HCT116 (cell line): ENCODE measurements around the gene GRM4. TPM values are rescaled to one million over a fixed set of nuclear protein-coding genes. Genes with fewer than 3 reads are reported as not detected.

Experiments used
- ATAC-seq: fragments of 200-7000 bp; cut with Tn5 transposase; 2 replicates; pipeline ENCODE4 v1.9.1; 2020; ENCODE audit warnings: mild to moderate bottlenecking, moderate library complexity
- BruUV-seq: library from RNA; stranded (reverse); fragments of 400-500 nt; replicated peaks from 2 replicates; lab custom pipeline; 2021; lab: Mats Ljungman, UMichigan
- CTCF ChIA-PET: fragments of 300-600 bp; sonication (Branson Sonifier 250); formaldehyde crosslinking; loops from one replicate; lab custom pipeline; 2021; ENCODE audit warnings: antibody characterized with exemption; lab: Charles Lee
- POLR2A ChIA-PET: fragments of 300-600, 350-600 bp; sonication (Branson Sonifier 250); formaldehyde crosslinking; loops from one replicate; lab custom pipeline; 2021; ENCODE audit warnings: antibody characterized with exemption; lab: Charles Lee
- RAD21 ChIA-PET, 2 experiments: fragments of 300-600 bp; sonication (Branson Sonifier 250); formaldehyde crosslinking; loops; one replicate each; lab custom pipeline; 2023; ENCODE audit warnings: low total read pairs in 2 of 2; ENCODE audit not compliant: uncharacterized antibody in 2 of 2, unreplicated experiment in 2 of 2, low non-redundant PET in 1 of 2; lab: Charles Lee
- DNase-seq: peaks from one replicate; pipeline ENCODE4 v3.0.0-alpha.2; 2010; ENCODE audit warnings: low read depth, low spot score
- H2AFZ ChIP-seq: fragments of 200-600 bp; shearing (Covaris generic), sonication (generic); 2 replicates; pipeline ENCODE4 v1.6.1; 2017; ENCODE audit warnings: low read depth, mixed run types, mixed read lengths, antibody characterized with exemption, low read length; ENCODE audit not compliant: poor library complexity, severe bottlenecking
- H3K27ac ChIP-seq: 2 replicates; pipeline ENCODE4 v1.5.1; 2012; ENCODE audit warnings: low read depth, low read length
- H3K27me3 ChIP-seq: fragments of 200-600 bp; sonication (generic); 2 replicates; pipeline ENCODE4 v1.6.1; 2016; ENCODE audit warnings: mixed run types, low read length, mixed read lengths; ENCODE audit not compliant: insufficient read depth
- H3K36me3 ChIP-seq, 2 experiments: fragments of 200-500 bp in 1 of 2; fragments of 200-600 bp in 1 of 2; sonication (Bioruptor generic) in 1 of 2; sonication (generic) in 1 of 2; 2 replicates each; pipeline versions ENCODE4 v1.5.1 to v1.6.1; 2014 to 2016; ENCODE audit warnings: low read length in 2 of 2, inconsistent platforms in 1 of 2, mixed read lengths in 1 of 2, mixed run types in 1 of 2; ENCODE audit not compliant: insufficient read depth in 2 of 2, control insufficient read depth in 1 of 2
- H3K4me1 ChIP-seq, 2 experiments: fragments of 200-600 bp in 1 of 2; sonication (generic) in 1 of 2; 2 replicates each; pipeline versions ENCODE4 v1.5.1 to v1.6.1; 2012 to 2017; ENCODE audit warnings: low read length in 2 of 2, inconsistent platforms in 1 of 2, mild to moderate bottlenecking in 1 of 2, mixed read lengths in 1 of 2, mixed run types in 1 of 2, moderate library complexity in 1 of 2; ENCODE audit not compliant: insufficient read depth in 2 of 2, control insufficient read depth in 1 of 2
- H3K4me2 ChIP-seq: fragments of 200-600 bp; sonication (generic); 2 replicates; pipeline ENCODE4 v1.6.1; 2017; ENCODE audit warnings: mixed run types, low read length, mixed read lengths
- H3K4me3 ChIP-seq, 2 experiments: fragments of 200-600 bp in 1 of 2; sonication (generic) in 1 of 2; replicated peaks in 1 of 2; 2 replicates each; pipeline ENCODE4 v1.5.1; 2011 to 2016; ENCODE audit warnings: low read length in 2 of 2, control low read depth in 1 of 2, low read depth in 1 of 2, mild to moderate bottlenecking in 1 of 2, mixed read lengths in 1 of 2, mixed run types in 1 of 2
- H3K79me2 ChIP-seq: fragments of 200-600 bp; sonication (generic); 2 replicates; pipeline ENCODE4 v1.6.1; 2017; ENCODE audit warnings: mild to moderate bottlenecking, mixed run types, low read length, moderate library complexity, mixed read lengths; ENCODE audit not compliant: insufficient read depth
- H3K9ac ChIP-seq: fragments of 200-600 bp; sonication (generic); 2 replicates; pipeline ENCODE4 v1.6.1; 2016; ENCODE audit warnings: low read length, mixed read lengths
- H3K9me2 ChIP-seq: fragments of 200-600 bp; sonication (generic), shearing (Covaris generic); 2 replicates; pipeline ENCODE4 v1.6.1; 2017; ENCODE audit warnings: mixed run types, mild to moderate bottlenecking, moderate library complexity; ENCODE audit not compliant: insufficient read depth
- H3K9me3 ChIP-seq, 2 experiments: fragments of 200-500 bp in 1 of 2; fragments of 200-600 bp in 1 of 2; sonication (Bioruptor generic) in 1 of 2; sonication (generic) in 1 of 2; 2 replicates each; pipeline ENCODE4 v1.6.1; 2014 to 2017; ENCODE audit warnings: low read length in 2 of 2, mixed read lengths in 2 of 2, inconsistent platforms in 1 of 2, low read depth in 1 of 2, mild to moderate bottlenecking in 1 of 2, mixed run types in 1 of 2, moderate library complexity in 1 of 2; ENCODE audit not compliant: control insufficient read depth in 1 of 2, insufficient read depth in 1 of 2
- H4K20me1 ChIP-seq: fragments of 200-600 bp; sonication (generic), shearing (Covaris generic); 2 replicates; pipeline ENCODE4 v1.6.1; 2017; ENCODE audit warnings: mixed run types, mild to moderate bottlenecking, moderate library complexity; ENCODE audit not compliant: insufficient read depth
- ATF3 ChIP-seq: IDR thresholded peaks from 2 replicates; pipeline ENCODE4 v1.6.1; 2012
- CTCF ChIP-seq, 3 experiments: fragments of 200-600 bp in 1 of 3; sonication (generic) in 1 of 3; IDR thresholded peaks in 2 of 3; conservative IDR thresholded peaks in 1 of 3; 2 replicates each; pipeline ENCODE4 v1.5.1; 2012 to 2017; ENCODE audit warnings: low read depth in 2 of 3, low read length in 2 of 3, antibody characterized with exemption in 1 of 3, borderline replicate concordance in 1 of 3, control low read depth in 1 of 3, mild to moderate bottlenecking in 1 of 3, mixed read lengths in 1 of 3, mixed run types in 1 of 3, moderate library complexity in 1 of 3; ENCODE audit not compliant: insufficient read depth in 1 of 3
- EZH2phosphoT487 ChIP-seq: fragments of 200-600 bp; IDR thresholded peaks from 2 replicates; pipeline ENCODE4 v1.6.1; 2018; ENCODE audit warnings: antibody characterized with exemption, borderline replicate concordance
- FOSL1 ChIP-seq: IDR thresholded peaks from 2 replicates; pipeline ENCODE4 v1.6.1; 2012; ENCODE audit warnings: low read depth
- JUND ChIP-seq: IDR thresholded peaks from 2 replicates; pipeline ENCODE4 v1.6.1; 2012
- POLR2A ChIP-seq: IDR thresholded peaks from 2 replicates; pipeline ENCODE4 v1.7.0; 2011; ENCODE audit warnings: borderline replicate concordance; ENCODE audit not compliant: insufficient read depth, insufficient read length; ENCODE audit errors: extremely low read depth
- POLR2AphosphoS5 ChIP-seq: IDR thresholded peaks from 2 replicates; pipeline ENCODE4 v1.6.1; 2011; ENCODE audit warnings: mild to moderate bottlenecking, low read depth, low read length, moderate library complexity
- SP1 ChIP-seq: IDR thresholded peaks from 2 replicates; pipeline ENCODE4 v1.6.1; 2012; ENCODE audit warnings: low read depth
- ZNF274 ChIP-seq: fragments of 200-500 bp; sonication (Bioruptor generic); IDR thresholded peaks from 2 replicates; pipeline ENCODE4 v1.6.1; 2014; ENCODE audit warnings: mild to moderate bottlenecking, low read depth, low read length, inconsistent platforms
- intact Hi-C: fragments of 100-400 bp; cut with micrococcal nuclease; formaldehyde crosslinking; loops from 2 replicates; pipeline ENCODE4 v1.10.0; 2022
- total RNA-seq: library from RNA; stranded (reverse); gene quantifications from one replicate; pipeline ENCODE4 v1.2.1, GENCODE V29; 2021; ENCODE audit not compliant: unreplicated experiment

Gene GRM4
- total RNA-seq, 1 experiment from 2014 or later = 2.6 TPM

- H3K9me2 ChIP-seq = no peaks in the 10 kb centered on the region
- BruUV-seq = no TSS peak
- H3K27me3 ChIP-seq = 0 out of 2 replicates have a peak, but pooled peaks cover 4% of the 10 kb centered on the region
- H3K27ac ChIP-seq = no peak overlapping the region
- H4K20me1 ChIP-seq = no peaks in the 10 kb centered on the region
- no peak overlapping the region for H3K4me2 ChIP-seq
- ATAC-seq (no peak), DNase-seq (no peak)
- RAD21 ChIA-PET = no interaction called here
- H3K9ac ChIP-seq = no peak overlapping the region
- no peaks in the 10 kb centered on the region for H3K4me1 ChIP-seq
- TF ChIP-seq JUND (no peak), POLR2AphosphoS5 (no peak), CTCF (IDR thresholded peaks at IDR 0.05 in 2 of 3, conservative IDR thresholded peaks at IDR 0.05 in 1 of 3; ENCODE audit: borderline replicate concordance in 1 of 3, insufficient read depth in 1 of 3, low read depth in 2 of 3, low read length in 2 of 3) (no peak), POLR2A (no peak), ATF3 (no peak), EZH2phosphoT487 (no peak), FOSL1 (no peak), ZNF274 (no peak), SP1 (no peak)
- CTCF ChIA-PET = no interaction called here
- no peak overlapping the region for H3K4me3 ChIP-seq
- no peaks in the 10 kb centered on the region for H3K9me3 ChIP-seq
- no peaks in the 10 kb centered on the region for H3K36me3 ChIP-seq
- H3K79me2 ChIP-seq = no peaks in the 10 kb centered on the region
- no peak overlapping the region for H2AFZ ChIP-seq
- intact Hi-C loops = no loop called here
- POLR2A ChIA-PET = no interaction called here
Observed at GRCh38 chr6:34138914-34139510, 6.9 kb downstream of the GRM4 start.
